Activated T-helper 1 cell treated with anti-CD3 and anti-CD28 coated beads, Interleukin-12 subunit alpha, Interleukin-12 subunit beta, Interleukin-2, Interleukin-4 antibody, amounts not matched to agents 30 ng/mL and 10 ng/mL and 1 ng/mL, durations not matched to agents 14 hours and 24 hours and 36 hours (primary cell): ENCODE data around the gene PLTP. TPM values are rescaled to one million over a fixed set of nuclear protein-coding genes. Genes with fewer than 3 reads are reported as not detected.
"Not testable (repeated sequence)": the region's sequence is repeated elsewhere in the genome, so short reads cannot be mapped to it uniquely, and the experiment has no call there.

Experiments used
- DNase-seq: peaks from one replicate; pipeline ENCODE4 v3.0.0; 2021; ENCODE audit warnings: low spot score
- H3K27ac Mint-ChIP-seq: one replicate; pipeline ENCODE4 v1.8.0; 2021; ENCODE audit warnings: mild to moderate bottlenecking, mixed read lengths
- H3K27me3 Mint-ChIP-seq: one replicate; pipeline ENCODE4 v1.8.0; 2022; ENCODE audit warnings: mild to moderate bottlenecking, moderate library complexity, mixed read lengths; ENCODE audit not compliant: insufficient read depth
- H3K36me3 Mint-ChIP-seq: one replicate; pipeline ENCODE4 v1.8.0; 2021; ENCODE audit warnings: low read depth, mixed read lengths
- H3K4me1 Mint-ChIP-seq: one replicate; pipeline ENCODE4 v1.8.0; 2021; ENCODE audit warnings: low read depth, mixed read lengths
- H3K4me3 Mint-ChIP-seq: one replicate; pipeline ENCODE4 v1.8.0; 2021; ENCODE audit warnings: mild to moderate bottlenecking, moderate library complexity, mixed read lengths
- H3K9me3 Mint-ChIP-seq: one replicate; pipeline ENCODE4 v1.8.0; 2021; ENCODE audit warnings: mixed read lengths
- intact Hi-C: fragments of 100-400 bp; cut with micrococcal nuclease; formaldehyde crosslinking; loops from one replicate; pipeline ENCODE4 v1.15.1; 2024
- total RNA-seq: library from RNA; stranded (reverse); gene quantifications from 2 replicates; pipeline ENCODE4 v1.2.3, GENCODE V29; 2022

Gene PLTP
- total RNA-seq, 1 donor from 2014 or later, result 1.9 TPM

DNA sequence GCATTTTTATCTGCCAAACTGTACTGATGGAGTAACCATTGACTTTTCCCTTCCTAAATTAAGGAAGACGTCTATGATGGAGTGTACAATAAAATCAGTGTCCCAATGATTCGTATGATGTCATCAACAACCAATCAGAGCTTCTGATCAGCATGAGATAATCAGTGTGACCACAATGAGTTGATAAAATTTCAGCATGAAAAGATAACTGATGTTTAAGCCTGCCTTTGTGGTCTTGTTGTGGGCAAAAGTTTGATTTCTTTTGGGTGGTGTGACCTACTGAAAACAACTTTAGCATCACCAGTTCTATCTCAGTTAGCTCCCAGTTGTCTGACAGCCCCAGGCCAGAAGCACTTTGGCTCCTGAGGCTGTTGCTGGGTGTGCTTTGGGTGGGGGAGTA lies 25.8 kb upstream of the PLTP start:
- no peak for DNase-seq
- no peaks in the 10 kb centered on the region for H3K9me3 Mint-ChIP-seq
- intact Hi-C loops, result loop anchor here (10.0 kb wide), 1 partner anchor 973 kb away; the partner anchor contains the start of genes STK4 and TOMM34
- peak overlapping the region; percentile 53 for H3K4me3 Mint-ChIP-seq
- H3K36me3 Mint-ChIP-seq, result peaks cover 29% of the 10 kb centered on the region
- H3K4me1 Mint-ChIP-seq, result peaks cover 23% of the 10 kb centered on the region
- H3K27me3 Mint-ChIP-seq, result no peaks in the 10 kb centered on the region
- peak overlapping the region; percentile 59 for H3K27ac Mint-ChIP-seq

DNA sequence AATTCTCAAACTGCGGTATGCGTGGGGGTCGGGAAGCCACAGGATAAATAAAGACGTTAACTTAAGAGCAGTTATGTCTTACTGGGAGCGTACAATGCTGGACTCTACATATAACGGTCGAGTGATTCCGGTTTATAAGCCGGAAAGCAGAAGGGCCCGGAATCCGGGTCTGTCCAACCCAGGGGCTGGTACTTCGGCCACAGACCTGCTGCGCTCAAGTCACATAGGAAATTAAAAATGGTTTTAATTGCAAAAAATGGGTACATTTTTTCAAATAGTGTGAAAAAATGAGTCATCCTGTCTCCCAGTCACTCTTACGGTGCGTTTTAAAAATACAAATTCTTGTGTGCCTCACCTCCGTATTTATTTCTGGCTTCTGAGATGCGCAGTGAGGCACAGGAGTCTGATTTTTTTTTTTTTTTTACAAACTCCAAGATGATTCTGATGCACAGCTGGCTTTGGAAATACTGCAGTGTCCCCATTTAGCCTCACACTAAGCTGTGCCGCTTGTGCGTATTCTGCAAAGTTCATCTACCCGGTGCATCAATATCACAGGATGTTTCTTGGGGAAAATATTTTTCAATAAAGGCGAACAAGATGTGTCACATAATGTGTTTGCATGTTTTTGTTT lies 23.6 kb upstream of the PLTP start:
- intact Hi-C loops, result loop anchor here (1.0 to 10.0 kb wide), 10 partner anchors 24 to 971 kb away; partner anchors contain the start of genes ACOT8, CTSA, DNTTIP1 and ELMO2
- Mint-ChIP-seq H3K27ac (peak overlapping the region; percentile 93), H3K27me3 (no peaks in the 10 kb centered on the region), H3K4me1 (peaks cover 23% of the 10 kb centered on the region), H3K4me3 (peak overlapping the region; percentile 93), H3K36me3 (peaks cover 28% of the 10 kb centered on the region), H3K9me3 (no peaks in the 10 kb centered on the region)
- no peak for DNase-seq

DNA sequence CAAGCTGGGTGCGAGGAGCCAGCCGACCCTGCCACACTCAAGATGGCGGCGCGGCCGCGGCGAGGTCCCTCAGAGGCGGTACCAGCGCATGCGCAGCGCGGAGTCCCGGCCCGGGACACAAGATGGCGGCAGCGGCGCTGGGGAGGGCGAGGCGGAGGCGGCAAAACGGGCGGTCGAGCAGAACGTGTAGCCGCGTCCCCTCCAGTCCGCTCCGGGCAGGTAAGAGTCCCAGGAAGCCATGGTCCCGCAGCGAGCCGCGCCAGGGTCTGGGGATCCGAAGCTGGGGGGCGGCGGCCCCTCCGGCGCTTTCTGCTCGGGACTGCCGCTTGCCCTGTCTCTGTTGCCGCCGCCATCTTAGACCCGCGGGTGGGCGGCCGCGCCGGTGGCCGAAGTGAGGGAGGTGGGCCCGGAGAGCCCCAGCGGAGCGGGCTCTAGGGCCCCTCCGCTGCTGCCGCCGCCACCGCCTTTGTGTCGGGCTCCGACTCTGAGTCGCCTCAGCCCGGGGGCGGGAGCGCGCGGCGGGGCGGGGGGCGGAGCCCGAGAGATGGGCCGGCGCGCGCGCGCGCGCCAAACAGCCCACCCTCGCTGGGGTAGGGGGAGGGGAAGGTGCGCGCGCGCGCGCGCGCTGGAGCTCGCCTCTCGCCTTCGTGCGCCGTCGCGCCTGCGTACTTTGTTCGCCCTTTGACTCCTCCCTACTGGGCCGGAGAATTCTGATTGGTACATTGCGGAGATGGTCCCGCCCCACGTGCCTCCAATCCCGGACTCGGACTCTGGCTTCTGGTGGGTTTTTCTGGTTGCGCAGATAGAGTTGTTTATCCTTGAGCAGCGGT lies 22.8 kb upstream of the PLTP start, which contains the start of gene PCIF1:
Gene PCIF1 (plus strand): TSS at position 98 of the 830 bp plus-strand sequence. CDS start 4,317 bp downstream, outside the sequence.
- Mint-ChIP-seq H3K9me3 (no peaks in the 10 kb centered on the region), H3K36me3 (peaks cover 24% of the 10 kb centered on the region), H3K27ac (peak within 1 kb of the TSS; percentile 98), H3K27me3 (no peaks in the 10 kb centered on the region), H3K4me1 (peaks cover 23% of the 10 kb centered on the region), H3K4me3 (peak within 1 kb of the TSS; percentile 99)
- peak; percentile 96 for DNase-seq
- intact Hi-C loops, result loop anchor here (1.0 to 10.0 kb wide), 10 partner anchors 24 to 970 kb away; partner anchors contain the start of genes ACOT8, CTSA, DNTTIP1 and ELMO2

DNA sequence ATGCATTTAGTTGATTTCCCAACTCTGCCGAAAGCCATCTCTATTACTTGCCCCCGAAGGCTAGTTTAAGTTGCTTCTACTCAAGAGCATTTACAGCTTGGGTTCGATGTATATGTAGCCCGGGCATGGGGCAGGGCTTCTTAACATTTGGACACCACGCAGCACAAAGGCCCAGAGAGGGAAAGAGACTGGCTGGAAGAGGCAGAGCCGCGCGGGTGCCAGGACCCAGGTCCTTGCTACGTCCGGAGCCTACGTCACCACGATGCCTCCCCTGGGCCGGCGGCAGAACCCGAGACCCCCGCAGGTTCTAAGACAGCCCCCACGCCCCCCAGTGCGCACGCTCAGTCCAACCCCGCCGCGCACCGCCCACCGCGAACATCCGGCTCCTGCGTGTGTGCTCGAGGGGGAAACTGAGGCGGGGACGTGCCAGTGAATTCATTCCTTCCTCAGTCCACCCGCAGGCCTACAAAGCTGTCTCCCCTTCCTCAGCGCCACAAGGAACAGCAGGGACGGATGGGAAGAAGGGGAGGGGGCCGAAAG lies 22.2 kb upstream of the PLTP start:
- Mint-ChIP-seq H3K36me3 (peaks cover 17% of the 10 kb centered on the region), H3K9me3 (no peaks in the 10 kb centered on the region), H3K4me1 (peaks cover 23% of the 10 kb centered on the region), H3K27me3 (peaks cover under 1% of the 10 kb centered on the region), H3K27ac (peak overlapping the region; percentile 98), H3K4me3 (peak overlapping the region; percentile 99)
- DNase-seq, result no peak
- intact Hi-C loops, result loop anchor here (10.0 kb wide), 1 partner anchor 969 kb away; the partner anchor contains the start of genes STK4 and TOMM34

DNA sequence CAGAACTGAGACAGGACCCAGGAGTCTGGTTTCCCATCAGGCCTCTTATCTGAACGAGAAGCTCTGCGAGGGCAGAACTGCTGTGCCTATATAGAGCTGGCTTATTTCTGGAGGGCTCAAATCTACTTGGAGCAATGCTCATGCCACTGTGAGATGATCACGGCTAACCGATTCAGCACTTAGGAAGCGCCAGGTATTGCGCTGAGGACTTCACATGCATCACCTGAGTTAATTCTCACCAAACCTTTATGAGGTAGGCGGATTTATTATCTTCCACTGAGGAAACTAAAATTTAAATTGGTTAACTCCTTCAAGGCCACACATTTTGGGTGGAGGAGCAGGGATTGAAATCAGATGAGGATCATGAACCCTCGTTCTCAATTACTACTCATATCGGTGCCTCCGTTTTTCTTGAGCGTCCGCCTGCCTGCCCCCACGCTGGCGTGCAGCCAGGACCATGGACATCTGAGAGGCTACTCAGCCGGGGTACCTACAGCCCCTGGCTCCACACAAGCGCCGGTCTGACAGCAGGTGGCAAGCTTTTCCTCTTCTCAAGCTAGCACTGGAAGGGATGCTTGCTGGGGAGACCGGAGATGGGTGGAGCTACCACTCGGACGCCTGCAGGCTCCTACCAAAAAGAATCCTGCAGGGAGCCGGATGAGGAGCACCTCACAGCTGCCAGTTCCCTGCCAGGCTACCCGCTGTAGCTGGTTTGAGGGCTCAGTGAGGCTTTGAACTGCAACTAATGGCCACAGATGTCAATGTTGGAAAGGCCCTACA lies 21.5 kb upstream of the PLTP start:
- Mint-ChIP-seq H3K27ac (peak overlapping the region; percentile 98), H3K4me3 (peak overlapping the region; percentile 99), H3K27me3 (peaks cover 2% of the 10 kb centered on the region), H3K36me3 (peaks cover 14% of the 10 kb centered on the region), H3K4me1 (peaks cover 21% of the 10 kb centered on the region), H3K9me3 (no peaks in the 10 kb centered on the region)
- DNase-seq, result peak; percentile 62
- intact Hi-C loops, result loop anchor here (1.0 to 10.0 kb wide), 2 partner anchors 30 to 969 kb away; partner anchors contain the start of genes STK4 and TOMM34

DNA sequence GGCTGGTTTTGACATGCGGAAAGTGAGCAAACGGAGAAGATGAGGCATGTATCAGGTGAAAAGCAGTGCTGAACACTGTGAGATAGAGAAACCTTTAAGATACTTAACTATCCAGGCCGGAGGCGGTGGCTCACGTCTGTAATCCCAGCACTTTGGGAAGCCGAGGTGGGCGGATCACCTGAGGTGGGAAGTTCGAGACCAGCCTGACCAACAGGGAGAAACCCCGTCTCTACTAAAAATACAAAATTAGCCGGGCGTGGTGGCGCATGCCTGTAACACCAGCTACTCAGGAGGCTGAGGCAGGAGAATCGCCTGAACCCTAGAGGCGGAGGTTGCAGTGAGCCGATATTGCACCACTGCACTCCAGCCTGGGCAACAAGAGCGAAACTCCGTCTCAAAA lies 19.7 kb upstream of the PLTP start:
- H3K27ac Mint-ChIP-seq, H3K4me3 Mint-ChIP-seq, H3K9me3 Mint-ChIP-seq, H3K27me3 Mint-ChIP-seq, DNase-seq, H3K36me3 Mint-ChIP-seq: not testable (repeated sequence)
- H3K4me1 Mint-ChIP-seq, result peaks cover 13% of the 10 kb centered on the region
- intact Hi-C loops, result loop anchor here (10.0 kb wide), 1 partner anchor 967 kb away; the partner anchor contains the start of genes STK4 and TOMM34

GRCh38 chr20:45927071-45927878 lies 15.3 kb upstream of the PLTP start:
- H3K4me3 Mint-ChIP-seq, result no peak overlapping the region
- H3K36me3 Mint-ChIP-seq, result no peaks in the 10 kb centered on the region
- H3K27me3 Mint-ChIP-seq, result peaks cover 12% of the 10 kb centered on the region
- DNase-seq, result no peak
- intact Hi-C loops, result no loop called here
- no peak overlapping the region for H3K27ac Mint-ChIP-seq
- no peaks in the 10 kb centered on the region for H3K4me1 Mint-ChIP-seq
- no peaks in the 10 kb centered on the region for H3K9me3 Mint-ChIP-seq

GRCh38 chr20:45926731-45927070 lies 14.7 kb upstream of the PLTP start:
- Mint-ChIP-seq H3K27me3 (peaks cover 14% of the 10 kb centered on the region), H3K27ac (no peak overlapping the region), H3K9me3 (no peaks in the 10 kb centered on the region), H3K4me3 (no peak overlapping the region), H3K4me1 (peaks cover 3% of the 10 kb centered on the region), H3K36me3 (no peaks in the 10 kb centered on the region)
- intact Hi-C loops, result no loop called here
- no peak for DNase-seq

GRCh38 chr20:45925821-45926506 lies 14.0 kb upstream of the PLTP start:
- DNase-seq, result no peak
- Mint-ChIP-seq H3K36me3 (no peaks in the 10 kb centered on the region), H3K9me3 (no peaks in the 10 kb centered on the region), H3K27ac (no peak overlapping the region), H3K4me3 (no peak overlapping the region), H3K27me3 (peaks cover 16% of the 10 kb centered on the region), H3K4me1 (peaks cover 5% of the 10 kb centered on the region)
- intact Hi-C loops, result no loop called here

DNA sequence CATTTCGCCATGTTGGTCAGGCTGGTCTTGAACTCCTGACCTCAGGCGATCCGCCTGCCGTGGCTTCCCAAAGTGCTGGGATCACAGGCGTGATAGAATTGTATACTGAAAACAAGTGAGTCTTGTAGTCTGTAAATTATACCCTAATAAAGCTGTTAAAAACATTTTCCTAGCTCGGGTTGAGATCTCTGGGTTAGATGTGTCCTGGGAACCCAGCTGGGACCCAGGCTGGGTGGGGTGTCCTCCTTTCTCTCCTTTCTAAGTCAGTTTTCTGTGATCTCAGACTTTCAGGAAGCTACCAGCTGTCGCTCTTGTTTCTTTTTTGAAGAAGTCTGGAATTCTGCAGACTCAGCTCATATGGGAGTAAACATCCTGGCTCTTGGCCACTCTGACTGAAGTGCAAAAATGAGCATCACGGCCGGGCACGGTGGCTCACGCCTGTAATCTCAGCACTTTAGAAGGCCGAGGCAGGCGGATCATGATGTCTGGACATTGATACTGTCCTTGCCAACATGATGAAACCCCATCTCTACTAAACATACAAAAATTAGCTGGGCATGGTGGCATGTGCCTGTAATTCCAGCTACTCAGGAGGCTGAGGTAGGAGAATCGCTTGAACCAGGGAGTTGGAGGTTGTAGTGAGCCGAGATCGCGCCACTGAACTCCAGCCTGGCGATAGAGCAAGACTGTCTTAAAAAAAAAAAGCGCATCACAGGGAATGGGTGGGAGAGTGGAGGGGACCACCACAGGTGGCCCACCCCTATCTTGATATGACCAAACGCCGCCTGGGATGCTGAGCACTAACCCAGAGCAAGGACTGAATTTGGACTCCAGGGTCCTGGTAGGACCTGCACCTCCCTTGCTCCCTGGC lies 12.7 kb upstream of the PLTP start:
- Mint-ChIP-seq H3K4me3 (no peak overlapping the region), H3K36me3 (no peaks in the 10 kb centered on the region), H3K9me3 (no peaks in the 10 kb centered on the region), H3K27ac (no peak overlapping the region), H3K4me1 (peaks cover 5% of the 10 kb centered on the region), H3K27me3 (peaks cover 25% of the 10 kb centered on the region)
- intact Hi-C loops, result no loop called here
- no peak for DNase-seq
